Measurements from ENCODE around the gene CEP350.

The CEP350 gene, protein sequence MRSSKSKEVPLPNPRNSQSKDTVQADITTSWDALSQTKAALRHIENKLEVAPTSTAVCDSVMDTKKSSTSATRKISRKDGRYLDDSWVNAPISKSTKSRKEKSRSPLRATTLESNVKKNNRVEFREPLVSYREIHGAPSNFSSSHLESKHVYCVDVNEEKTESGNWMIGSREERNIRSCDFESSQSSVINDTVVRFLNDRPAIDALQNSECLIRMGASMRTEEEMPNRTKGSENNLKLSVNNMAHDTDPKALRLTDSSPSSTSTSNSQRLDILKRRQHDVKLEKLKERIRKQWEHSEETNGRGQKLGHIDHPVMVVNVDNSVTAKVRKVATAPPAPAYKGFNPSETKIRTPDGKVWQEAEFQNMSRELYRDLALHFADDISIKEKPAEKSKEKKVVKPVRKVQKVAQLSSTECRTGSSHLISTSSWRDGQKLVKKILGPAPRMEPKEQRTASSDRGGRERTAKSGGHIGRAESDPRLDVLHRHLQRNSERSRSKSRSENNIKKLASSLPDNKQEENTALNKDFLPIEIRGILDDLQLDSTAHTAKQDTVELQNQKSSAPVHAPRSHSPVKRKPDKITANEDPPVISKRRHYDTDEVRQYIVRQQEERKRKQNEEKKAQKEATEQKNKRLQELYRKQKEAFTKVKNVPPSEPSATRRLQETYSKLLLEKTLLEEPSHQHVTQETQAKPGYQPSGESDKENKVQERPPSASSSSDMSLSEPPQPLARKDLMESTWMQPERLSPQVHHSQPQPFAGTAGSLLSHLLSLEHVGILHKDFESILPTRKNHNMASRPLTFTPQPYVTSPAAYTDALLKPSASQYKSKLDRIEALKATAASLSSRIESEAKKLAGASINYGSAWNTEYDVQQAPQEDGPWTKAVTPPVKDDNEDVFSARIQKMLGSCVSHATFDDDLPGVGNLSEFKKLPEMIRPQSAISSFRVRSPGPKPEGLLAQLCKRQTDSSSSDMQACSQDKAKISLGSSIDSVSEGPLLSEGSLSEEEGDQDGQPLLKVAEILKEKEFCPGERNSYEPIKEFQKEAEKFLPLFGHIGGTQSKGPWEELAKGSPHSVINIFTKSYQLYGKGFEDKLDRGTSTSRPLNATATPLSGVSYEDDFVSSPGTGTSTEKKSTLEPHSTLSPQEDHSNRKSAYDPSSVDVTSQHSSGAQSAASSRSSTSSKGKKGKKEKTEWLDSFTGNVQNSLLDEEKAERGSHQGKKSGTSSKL (N-terminal part only)

DNA sequence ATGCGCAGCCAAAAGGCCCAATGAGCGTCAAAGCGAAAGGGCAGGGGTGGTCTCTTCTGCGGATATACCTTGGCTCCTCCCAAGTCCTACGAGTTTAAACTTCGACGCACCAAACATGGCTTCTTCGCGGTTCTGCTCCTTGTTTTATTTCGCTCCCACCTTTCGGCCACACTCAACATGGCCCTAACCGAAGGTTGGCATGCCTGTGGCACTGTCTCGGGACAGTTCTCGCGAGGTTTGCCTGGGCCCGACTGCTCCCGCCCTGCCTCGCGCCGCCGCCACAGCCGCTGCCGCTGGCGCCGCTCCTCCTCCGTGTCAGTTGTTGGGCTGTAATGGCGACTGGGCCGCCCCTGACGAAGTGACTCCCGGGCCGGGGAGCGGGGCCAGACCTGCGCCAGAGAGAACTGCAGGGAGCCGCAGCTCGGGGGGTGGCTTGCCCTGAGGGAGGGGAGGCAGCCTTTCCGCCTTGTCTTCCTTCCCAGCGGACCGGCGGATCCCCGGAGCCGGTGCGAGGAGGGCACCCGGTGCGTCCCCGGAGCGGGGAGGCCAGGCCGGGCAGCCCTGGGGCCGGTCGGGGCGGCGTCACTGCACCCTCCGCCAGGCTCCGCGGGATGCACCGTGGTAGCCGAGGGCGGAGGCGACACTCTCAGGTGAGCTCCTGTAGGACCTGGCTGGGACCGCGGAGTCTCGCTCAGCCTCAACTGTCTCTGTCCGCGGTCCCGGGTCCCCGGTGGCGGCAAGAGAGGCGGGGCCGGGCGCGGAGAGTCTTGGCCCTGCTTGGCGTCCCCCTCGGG is at the start of gene CEP350:
TSS of gene CEP350 (plus strand) at position 318 of the 794 bp plus-strand sequence. CDS start 31,372 bp downstream, outside the sequence.
- peaks cover 6% of the 10 kb centered on the region for H3K27me3 Mint-ChIP-seq (ENCODE audit: low read depth, poor library complexity)
- TF ChIP-seq, protein P1, sequence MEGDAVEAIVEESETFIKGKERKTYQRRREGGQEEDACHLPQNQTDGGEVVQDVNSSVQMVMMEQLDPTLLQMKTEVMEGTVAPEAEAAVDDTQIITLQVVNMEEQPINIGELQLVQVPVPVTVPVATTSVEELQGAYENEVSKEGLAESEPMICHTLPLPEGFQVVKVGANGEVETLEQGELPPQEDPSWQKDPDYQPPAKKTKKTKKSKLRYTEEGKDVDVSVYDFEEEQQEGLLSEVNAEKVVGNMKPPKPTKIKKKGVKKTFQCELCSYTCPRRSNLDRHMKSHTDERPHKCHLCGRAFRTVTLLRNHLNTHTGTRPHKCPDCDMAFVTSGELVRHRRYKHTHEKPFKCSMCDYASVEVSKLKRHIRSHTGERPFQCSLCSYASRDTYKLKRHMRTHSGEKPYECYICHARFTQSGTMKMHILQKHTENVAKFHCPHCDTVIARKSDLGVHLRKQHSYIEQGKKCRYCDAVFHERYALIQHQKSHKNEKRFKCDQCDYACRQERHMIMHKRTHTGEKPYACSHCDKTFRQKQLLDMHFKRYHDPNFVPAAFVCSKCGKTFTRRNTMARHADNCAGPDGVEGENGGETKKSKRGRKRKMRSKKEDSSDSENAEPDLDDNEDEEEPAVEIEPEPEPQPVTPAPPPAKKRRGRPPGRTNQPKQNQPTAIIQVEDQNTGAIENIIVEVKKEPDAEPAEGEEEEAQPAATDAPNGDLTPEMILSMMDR (IDR thresholded peaks at IDR 0.05): no peak
- peak within 1 kb of the TSS; percentile 97 for H3K27ac Mint-ChIP-seq
- H3K4me1 Mint-ChIP-seq: peaks cover 29% of the 10 kb centered on the region
- no peaks in the 10 kb centered on the region for H3K9me3 Mint-ChIP-seq
- no peaks in the 10 kb centered on the region for H3K36me3 Mint-ChIP-seq (ENCODE audit: low read depth)
- peak; percentile 98 for DNase-seq
- H3K4me3 Mint-ChIP-seq: peak within 1 kb of the TSS; percentile 99

DNA sequence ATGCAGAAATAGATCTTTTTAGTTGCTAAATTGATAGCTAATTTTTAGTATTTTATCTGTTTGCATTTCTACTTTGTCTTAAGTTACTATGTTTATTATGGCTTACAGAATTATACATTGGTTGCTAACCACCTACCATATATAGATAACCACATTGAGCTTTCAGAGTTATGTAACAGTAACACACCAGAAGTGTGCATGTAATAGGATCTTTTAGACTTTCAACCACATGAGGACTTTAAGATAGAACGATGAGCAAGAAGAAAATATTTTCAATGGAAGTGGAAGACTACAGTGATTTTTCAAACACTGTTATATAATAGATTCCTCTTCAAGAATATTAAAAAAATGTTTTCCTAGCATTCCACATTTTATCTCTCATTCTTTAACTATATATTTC is 43.7 kb upstream of the CEP350 start:
- Mint-ChIP-seq H3K4me1 (no peaks in the 10 kb centered on the region), H3K27me3 (ENCODE audit: low read depth, poor library complexity) (no peaks in the 10 kb centered on the region), H3K9me3 (peaks cover 4% of the 10 kb centered on the region), H3K27ac (no peak overlapping the region), H3K36me3 (ENCODE audit: low read depth) (peaks cover 53% of the 10 kb centered on the region), H3K4me3 (no peak overlapping the region)
- no peak for DNase-seq
- TF ChIP-seq, protein P1 (IDR thresholded peaks at IDR 0.05): no peak

DNA sequence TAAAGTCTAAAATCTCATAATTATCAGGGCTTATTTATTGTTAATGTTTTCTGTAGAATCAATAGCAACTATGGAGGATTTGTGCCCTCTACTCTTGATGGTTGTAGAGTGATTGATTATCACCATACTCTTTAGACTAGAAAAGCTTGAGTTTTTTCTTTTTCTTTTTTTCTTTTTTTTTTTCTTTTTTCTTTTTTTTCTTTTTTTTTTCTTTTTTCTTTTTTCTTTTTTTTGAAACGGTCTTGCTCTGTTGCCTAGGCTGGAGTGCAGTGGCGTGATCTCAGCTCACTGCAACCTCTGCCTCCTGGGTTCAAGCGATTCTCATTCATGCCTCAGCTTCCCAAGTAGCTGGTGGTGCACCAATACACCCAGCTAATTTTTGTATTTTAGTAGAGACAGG is 42.8 kb upstream of the CEP350 start:
- Mint-ChIP-seq H3K27ac (no peak overlapping the region), H3K27me3 (ENCODE audit: low read depth, poor library complexity) (peaks cover 3% of the 10 kb centered on the region)

DNA sequence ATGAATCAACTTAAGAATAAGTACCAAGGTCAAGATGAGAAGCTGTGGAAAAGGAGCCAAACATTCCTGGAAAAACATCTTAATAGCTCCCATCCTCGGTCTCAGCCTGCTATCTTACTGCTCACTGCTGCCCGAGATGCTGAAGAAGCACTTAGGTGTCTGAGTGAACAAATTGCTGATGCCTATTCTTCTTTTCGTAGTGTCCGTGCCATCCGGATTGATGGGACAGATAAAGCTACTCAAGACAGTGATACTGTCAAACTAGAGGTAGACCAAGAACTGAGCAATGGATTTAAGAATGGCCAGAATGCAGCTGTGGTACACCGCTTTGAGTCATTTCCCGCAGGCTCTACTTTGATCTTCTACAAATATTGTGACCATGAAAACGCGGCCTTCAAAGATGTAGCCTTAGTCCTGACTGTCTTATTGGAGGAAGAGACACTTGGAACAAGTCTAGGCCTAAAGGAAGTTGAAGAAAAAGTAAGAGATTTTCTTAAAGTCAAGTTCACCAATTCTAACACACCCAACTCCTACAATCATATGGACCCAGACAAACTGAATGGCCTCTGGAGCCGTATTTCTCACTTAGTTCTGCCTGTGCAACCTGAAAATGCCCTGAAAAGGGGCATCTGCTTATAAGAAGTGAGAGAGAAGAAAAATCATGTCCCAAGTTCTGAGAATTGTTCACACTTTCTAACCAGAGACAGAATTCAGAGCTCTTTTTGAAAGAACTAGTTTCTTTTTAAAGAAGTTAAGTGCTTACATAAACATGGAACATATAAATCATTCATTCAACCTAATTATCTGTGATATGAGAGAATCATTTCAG is 36.8 kb upstream of the CEP350 start:
- H3K36me3 Mint-ChIP-seq (ENCODE audit: low read depth): peaks cover 50% of the 10 kb centered on the region
- H3K27me3 Mint-ChIP-seq (ENCODE audit: low read depth, poor library complexity): peaks cover 3% of the 10 kb centered on the region
- peaks cover 22% of the 10 kb centered on the region for H3K4me1 Mint-ChIP-seq
- no peak overlapping the region for H3K27ac Mint-ChIP-seq
- DNase-seq: no peak
- TF ChIP-seq, protein P1 (IDR thresholded peaks at IDR 0.05): no peak
- no peak overlapping the region for H3K4me3 Mint-ChIP-seq
- no peaks in the 10 kb centered on the region for H3K9me3 Mint-ChIP-seq

More for the DNA sequence above, 42.8 kb upstream of the CEP350 start:
- DNase-seq: no peak
- TF ChIP-seq, protein P1 (IDR thresholded peaks at IDR 0.05): no peak
- no peaks in the 10 kb centered on the region for H3K4me1 Mint-ChIP-seq
- peaks cover 49% of the 10 kb centered on the region for H3K36me3 Mint-ChIP-seq (ENCODE audit: low read depth)
- H3K4me3 Mint-ChIP-seq: no peak overlapping the region
- peaks cover 4% of the 10 kb centered on the region for H3K9me3 Mint-ChIP-seq

Measured in nephron progenitor cell (in vitro differentiated cells).